Activated CD8-positive, alpha-beta T cell treated with anti-CD3 and anti-CD28 coated beads for 36 hours (primary cell): ENCODE results near the gene ARID3B. TPM values are rescaled to one million over a fixed set of nuclear protein-coding genes. Genes with fewer than 3 reads are reported as not detected.
A peak's percentile ranks its signal among the peaks of the same experiment; 100 is the strongest.

Experiments used
- ATAC-seq: fragments of 200-7000 bp; cut with Tn5 transposase; one replicate; pipeline ENCODE4 v1.10.0; 2021; ENCODE audit warnings: mild to moderate bottlenecking, moderate library complexity
- CTCF ChIA-PET: fragments of 350-600 bp; sonication (Branson Sonifier 250); formaldehyde crosslinking; loops from one replicate; lab custom pipeline; 2021; ENCODE audit warnings: antibody characterized with exemption; lab: Charles Lee
- POLR2A ChIA-PET: fragments of 350-600 bp; sonication (Branson Sonifier 250); formaldehyde crosslinking; loops from one replicate; lab custom pipeline; 2021; ENCODE audit warnings: antibody characterized with exemption; lab: Charles Lee
- DNase-seq: peaks from one replicate; pipeline ENCODE4 v3.0.0-alpha.2; 2020
- H3K27ac Mint-ChIP-seq: one replicate; pipeline ENCODE4 v1.8.0; 2021; ENCODE audit warnings: mild to moderate bottlenecking, mixed read lengths
- H3K27me3 Mint-ChIP-seq: one replicate; pipeline ENCODE4 v1.8.0; 2021; ENCODE audit warnings: mixed read lengths
- H3K36me3 Mint-ChIP-seq: one replicate; pipeline ENCODE4 v1.8.0; 2021; ENCODE audit warnings: low read depth, mixed read lengths
- H3K4me1 Mint-ChIP-seq: one replicate; pipeline ENCODE4 v1.8.0; 2021; ENCODE audit warnings: low read depth, mixed read lengths
- H3K4me3 Mint-ChIP-seq: one replicate; pipeline ENCODE4 v1.8.0; 2021; ENCODE audit warnings: mild to moderate bottlenecking, moderate library complexity, mixed read lengths
- H3K9me3 Mint-ChIP-seq: one replicate; pipeline ENCODE4 v1.8.0; 2021; ENCODE audit warnings: mixed read lengths
- CTCF ChIP-seq: fragments of 200-600 bp; IDR thresholded peaks from one replicate; pipeline ENCODE4 v1.8.0; 2022; ENCODE audit warnings: antibody characterized with exemption, mild to moderate bottlenecking
- intact Hi-C: fragments of 100-400 bp; cut with micrococcal nuclease; formaldehyde crosslinking; loops from one replicate; pipeline ENCODE4 v1.10.0; 2022
- total RNA-seq, 2 experiments: library from RNA; stranded (reverse); gene quantifications; one replicate each; pipeline ENCODE4 v1.2.3, GENCODE V29; 2021

ARID3B gene
- total RNA-seq, 2 experiments from 2014 or later: 35.2 to 36.2 TPM

DNA sequence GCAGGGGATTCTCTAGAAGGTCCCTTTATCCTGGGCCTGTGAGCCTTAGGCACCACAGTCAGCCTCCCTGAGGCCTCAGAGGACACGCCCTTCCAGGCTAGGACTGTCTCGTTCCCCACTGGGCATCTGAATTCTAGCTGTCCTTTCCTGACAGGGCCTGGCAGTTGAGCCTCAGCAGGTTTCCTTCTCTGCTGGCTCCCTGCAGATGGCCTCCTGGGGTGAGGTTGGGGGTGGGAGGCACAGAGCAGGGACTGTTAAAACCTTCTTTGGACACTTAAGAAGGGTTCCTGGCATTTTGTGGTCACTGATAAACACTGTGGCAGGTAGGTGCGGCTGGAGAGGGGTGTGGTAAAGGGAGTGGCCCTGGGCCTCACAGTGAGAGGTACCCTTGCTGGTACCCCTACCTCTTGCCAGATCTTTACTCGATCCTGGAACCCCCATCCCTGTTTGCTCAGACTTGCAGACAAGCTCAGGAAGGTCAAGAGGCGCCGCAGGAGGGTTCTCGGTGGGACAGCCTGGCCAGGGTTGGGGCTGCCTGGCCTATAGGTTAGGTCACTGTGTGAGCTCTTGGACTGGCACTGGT is 83.1 kb downstream of the ARID3B start:
- Mint-ChIP-seq H3K27me3 (no peaks in the 10 kb centered on the region), H3K4me1 (peaks cover 55% of the 10 kb centered on the region), H3K36me3 (peaks cover 75% of the 10 kb centered on the region), H3K9me3 (no peaks in the 10 kb centered on the region), H3K4me3 (no peak overlapping the region), H3K27ac (peak overlapping the region; percentile 55)
- intact Hi-C loops: no loop called here
- ATAC-seq (no peak), DNase-seq (no peak)
- no peak for TF ChIP-seq CTCF
- POLR2A ChIA-PET: interaction anchor here (1.4 to 1.5 kb wide), 2 partner anchors 8 to 138 kb away, joined by 3 to 5 read pairs; partner anchors contain the start of gene CLK3
- CTCF ChIA-PET: interaction anchor here (0.9 to 10.8 kb wide), 3 partner anchors 10 to 169 kb away, joined by 3 to 203 read pairs (median 79); no protein-coding TSS in a partner anchor

- Mint-ChIP-seq H3K27me3 (no peaks in the 10 kb centered on the region), H3K9me3 (no peaks in the 10 kb centered on the region), H3K4me1 (peaks cover 42% of the 10 kb centered on the region), H3K27ac (peak overlapping the region; percentile 80), H3K4me3 (no peak overlapping the region), H3K36me3 (peaks cover 68% of the 10 kb centered on the region)
- ChIA-PET CTCF (interaction anchor here (0.5 to 10.8 kb wide), 4 partner anchors 8 to 163 kb away, joined by 3 to 203 read pairs (median 41); no protein-coding TSS in a partner anchor), POLR2A (interaction anchor here (0.6 to 1.8 kb wide), 3 partner anchors 9 to 136 kb away, joined by 3 to 6 read pairs (median 3); no protein-coding TSS in a partner anchor)
- intact Hi-C loops: no loop called here
- ATAC-seq (no peak), DNase-seq (no peak)
- TF ChIP-seq CTCF: no peak
Observed at GRCh38 chr15:74625693-74626092, 84.7 kb downstream of the ARID3B start.

- ChIA-PET CTCF (interaction anchor here (0.5 to 6.9 kb wide), 4 partner anchors 8 to 148 kb away, joined by 3 to 79 read pairs (median 4); no protein-coding TSS in a partner anchor), POLR2A (interaction anchor here (0.6 to 1.8 kb wide), 4 partner anchors 10 to 322 kb away, joined by 3 to 6 read pairs (median 4); no protein-coding TSS in a partner anchor)
- H3K9me3 Mint-ChIP-seq: no peaks in the 10 kb centered on the region
- ATAC-seq: no peak
- H3K27ac Mint-ChIP-seq: peak overlapping the region; percentile 80
- intact Hi-C loops: no loop called here
- DNase-seq: no peak
- H3K27me3 Mint-ChIP-seq: no peaks in the 10 kb centered on the region
- H3K4me1 Mint-ChIP-seq: peaks cover 37% of the 10 kb centered on the region
- no peak for TF ChIP-seq CTCF
- no peak overlapping the region for H3K4me3 Mint-ChIP-seq
- H3K36me3 Mint-ChIP-seq: peaks cover 63% of the 10 kb centered on the region
Observed at GRCh38 chr15:74626336-74626735, 85.3 kb downstream of the ARID3B start.

GRCh38 chr15:74626752-74627692 is 86.0 kb downstream of the ARID3B start:
- POLR2A ChIA-PET: interaction anchor here (1.0 to 1.8 kb wide), 5 partner anchors 11 to 321 kb away, joined by 3 to 6 read pairs (median 3); no protein-coding TSS in a partner anchor
- H3K36me3 Mint-ChIP-seq: peaks cover 60% of the 10 kb centered on the region
- peaks cover 36% of the 10 kb centered on the region for H3K4me1 Mint-ChIP-seq

More at GRCh38 chr15:74626752-74627692, 86.0 kb downstream of the ARID3B start:
- intact Hi-C loops: no loop called here
- CTCF ChIA-PET: interaction anchor here (1.0 to 6.9 kb wide), 5 partner anchors 8 to 254 kb away, joined by 3 to 79 read pairs (median 4); no protein-coding TSS in a partner anchor
- Mint-ChIP-seq H3K4me3 (no peak overlapping the region), H3K27ac (peak overlapping the region; percentile 80), H3K9me3 (no peaks in the 10 kb centered on the region), H3K27me3 (no peaks in the 10 kb centered on the region)
- DNase-seq: no peak
- peak; percentile 40 for ATAC-seq
- no peak for TF ChIP-seq CTCF
